Measurements from ENCODE around the gene TNNC2. TPM values are rescaled to one million over a fixed set of nuclear protein-coding genes. Genes with fewer than 3 reads are reported as not detected.

The TNNC2 gene
- total and polyA plus RNA-seq, 2 of the 13 experiments (the other 11 are each of a cell fraction or from before 2014, with no cell fraction given) = 1.8 to 4.7 TPM

- TF ChIP-seq ZNF614 (CRISPR knock-in tag; IDR thresholded peaks at IDR 0.05; ENCODE audit: borderline replicate concordance) (no peak), ZNF652 (CRISPR knock-in tag; IDR thresholded peaks at IDR 0.05; ENCODE audit: borderline replicate concordance, low read depth) (no peak), FOXO1 (CRISPR knock-in tag; IDR thresholded peaks at IDR 0.05) (no peak), GFI1 (CRISPR knock-in tag; IDR thresholded peaks at IDR 0.05; ENCODE audit: borderline replicate concordance) (no peak), ZNF205 (CRISPR knock-in tag; IDR thresholded peaks at IDR 0.05) (no peak), MTF2 (CRISPR knock-in tag; IDR thresholded peaks at IDR 0.05; ENCODE audit: borderline replicate concordance) (no peak), ZNF160 (CRISPR knock-in tag; IDR thresholded peaks at IDR 0.05) (no peak), ZNF20 (CRISPR knock-in tag; IDR thresholded peaks at IDR 0.05) (no peak), NCOA2 (CRISPR knock-in tag; IDR thresholded peaks at IDR 0.05) (no peak), HMGXB3 (CRISPR knock-in tag; IDR thresholded peaks at IDR 0.05; ENCODE audit: borderline replicate concordance) (no peak; the same call in 1 of the 2 replicates), ZBTB8A (CRISPR knock-in tag; IDR thresholded peaks at IDR 0.05; ENCODE audit: borderline replicate concordance, low read depth) (no peak), ZNF703 (CRISPR knock-in tag; IDR thresholded peaks at IDR 0.05; ENCODE audit: borderline replicate concordance) (no peak), EED (CRISPR knock-in tag; IDR thresholded peaks at IDR 0.05) (no peak; the same call in 1 of the 2 replicates), DNMT1 (CRISPR knock-in tag; IDR thresholded peaks at IDR 0.05) (no peak), ZNF747 (CRISPR knock-in tag; IDR thresholded peaks at IDR 0.05; ENCODE audit: borderline replicate concordance) (no peak), ZNF792 (CRISPR knock-in tag; IDR thresholded peaks at IDR 0.05) (no peak), ZNF317 (CRISPR knock-in tag; IDR thresholded peaks at IDR 0.05) (peak; percentile 46; the same call in 1 of the 2 replicates), MED8 (CRISPR knock-in tag; IDR thresholded peaks at IDR 0.05; ENCODE audit: insufficient replicate concordance) (peak; percentile 22), SMAD9 (CRISPR knock-in tag; IDR thresholded peaks at IDR 0.05) (no peak), ZFP41 (CRISPR knock-in tag; IDR thresholded peaks at IDR 0.05; ENCODE audit: borderline replicate concordance) (no peak), ZBTB7B (CRISPR knock-in tag; IDR thresholded peaks at IDR 0.05) (0 out of 2 replicates have a peak, but pooled peaks have one; percentile 25), ATF7 (IDR thresholded peaks at IDR 0.05) (no peak), ATF7 (CRISPR knock-in tag; IDR thresholded peaks at IDR 0.05) (0 out of 2 replicates have a peak, but pooled peaks have one; percentile 38)
- TF ChIP-seq, protein P1, sequence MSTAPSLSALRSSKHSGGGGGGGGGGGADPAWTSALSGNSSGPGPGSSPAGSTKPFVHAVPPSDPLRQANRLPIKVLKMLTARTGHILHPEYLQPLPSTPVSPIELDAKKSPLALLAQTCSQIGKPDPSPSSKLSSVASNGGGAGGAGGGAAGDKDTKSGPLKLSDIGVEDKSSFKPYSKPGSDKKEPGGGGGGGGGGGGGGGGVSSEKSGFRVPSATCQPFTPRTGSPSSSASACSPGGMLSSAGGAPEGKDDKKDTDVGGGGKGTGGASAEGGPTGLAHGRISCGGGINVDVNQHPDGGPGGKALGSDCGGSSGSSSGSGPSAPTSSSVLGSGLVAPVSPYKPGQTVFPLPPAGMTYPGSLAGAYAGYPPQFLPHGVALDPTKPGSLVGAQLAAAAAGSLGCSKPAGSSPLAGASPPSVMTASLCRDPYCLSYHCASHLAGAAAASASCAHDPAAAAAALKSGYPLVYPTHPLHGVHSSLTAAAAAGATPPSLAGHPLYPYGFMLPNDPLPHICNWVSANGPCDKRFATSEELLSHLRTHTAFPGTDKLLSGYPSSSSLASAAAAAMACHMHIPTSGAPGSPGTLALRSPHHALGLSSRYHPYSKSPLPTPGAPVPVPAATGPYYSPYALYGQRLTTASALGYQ (CRISPR knock-in tag; IDR thresholded peaks at IDR 0.05) = no peak
- TF ChIP-seq, protein P2, sequence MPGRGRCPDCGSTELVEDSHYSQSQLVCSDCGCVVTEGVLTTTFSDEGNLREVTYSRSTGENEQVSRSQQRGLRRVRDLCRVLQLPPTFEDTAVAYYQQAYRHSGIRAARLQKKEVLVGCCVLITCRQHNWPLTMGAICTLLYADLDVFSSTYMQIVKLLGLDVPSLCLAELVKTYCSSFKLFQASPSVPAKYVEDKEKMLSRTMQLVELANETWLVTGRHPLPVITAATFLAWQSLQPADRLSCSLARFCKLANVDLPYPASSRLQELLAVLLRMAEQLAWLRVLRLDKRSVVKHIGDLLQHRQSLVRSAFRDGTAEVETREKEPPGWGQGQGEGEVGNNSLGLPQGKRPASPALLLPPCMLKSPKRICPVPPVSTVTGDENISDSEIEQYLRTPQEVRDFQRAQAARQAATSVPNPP (CRISPR knock-in tag; IDR thresholded peaks at IDR 0.05) = no peak
Measured at GRCh38 chr20:45827030-45827652, at the start of gene TNNC2 (continued).
